HG03575 (cell line): ENCODE results near the gene AP4S1.
A peak's percentile ranks its signal among the peaks of the same experiment; 100 is the strongest.
"Not testable (repeated sequence)": the region's sequence is repeated elsewhere in the genome, so short reads cannot be mapped to it uniquely, and the experiment has no call there.

Experiments used
- ATAC-seq: cut with Tn5 transposase; IDR thresholded peaks from one replicate; pipeline ENCODE4 v1.9.1; 2021; ENCODE audit not compliant: unreplicated experiment, insufficient number of reproducible peaks, low FRiP score; ENCODE audit errors: extremely low read depth

Gene AP4S1

GRCh38 chr14:31001339-31001658, 24.1 kb upstream of the AP4S1 start:
- no peak for ATAC-seq

- ATAC-seq: no peak
Observed at GRCh38 chr14:31003284-31003683, 22.2 kb upstream of the AP4S1 start.

- not testable (repeated sequence) for ATAC-seq
Observed at GRCh38 chr14:31004007-31004406, 21.4 kb upstream of the AP4S1 start.

GRCh38 chr14:31006703-31007102, 18.7 kb upstream of the AP4S1 start:
- ATAC-seq: no peak

GRCh38 chr14:31009836-31010574, 15.4 kb upstream of the AP4S1 start:
- no peak for ATAC-seq

GRCh38 chr14:31010935-31011334, 14.5 kb upstream of the AP4S1 start:
- no peak for ATAC-seq

- ATAC-seq: no peak
Observed at GRCh38 chr14:31013841-31014240, 11.6 kb upstream of the AP4S1 start.

- ATAC-seq: no peak
Observed at GRCh38 chr14:31018057-31018645, 7.3 kb upstream of the AP4S1 start.

DNA sequence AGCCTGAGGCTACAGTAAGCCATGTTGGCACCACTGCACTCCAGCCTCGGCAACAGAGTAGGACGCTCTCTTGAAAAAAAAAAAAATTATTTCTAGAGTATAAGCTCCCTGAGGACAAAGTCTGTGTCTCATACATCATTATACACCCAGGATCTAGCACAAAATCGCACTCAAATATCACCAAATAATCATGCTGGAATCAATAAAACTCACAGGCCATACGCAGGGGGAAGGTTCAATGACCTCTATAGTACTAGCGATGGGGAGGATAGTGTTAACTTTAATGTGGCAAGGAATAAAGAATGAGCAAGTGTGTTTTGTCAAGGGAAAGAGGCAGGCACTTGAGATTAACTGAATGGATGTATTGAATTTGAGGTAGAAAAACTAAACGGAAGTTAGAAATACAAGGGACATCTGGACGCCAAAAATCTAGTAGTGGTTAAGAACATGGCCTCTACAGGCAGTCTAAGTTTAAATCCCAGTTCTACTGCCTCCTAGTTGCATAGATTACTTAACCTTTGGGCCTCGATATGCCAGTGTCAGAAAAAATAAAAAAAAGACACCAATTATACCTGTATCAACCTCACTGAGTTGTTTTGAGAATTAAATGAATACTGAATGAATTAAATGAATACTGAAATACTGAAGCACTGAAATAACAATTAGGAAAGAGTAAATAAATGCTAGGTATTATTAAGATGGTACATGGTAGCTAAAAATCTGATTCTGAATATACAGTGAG, 4.4 kb upstream of the AP4S1 start:
- no peak for ATAC-seq

DNA sequence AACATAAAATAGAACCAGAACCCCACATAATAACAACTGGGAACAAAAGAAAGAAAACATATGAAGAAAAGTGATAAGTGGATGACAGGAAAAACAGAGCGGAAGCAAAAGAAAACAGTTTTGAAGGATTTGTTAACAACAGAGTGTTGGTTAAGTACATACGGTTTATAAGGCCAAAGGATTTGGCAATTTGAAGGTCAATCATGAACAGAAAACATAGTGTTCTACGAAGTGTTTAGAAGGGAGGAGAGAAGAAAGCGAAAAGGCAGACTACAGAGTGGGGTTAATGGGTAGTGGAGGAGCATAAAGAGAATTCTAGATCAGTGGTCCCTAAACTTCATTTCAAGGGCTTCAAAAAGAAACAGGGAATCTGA, 3.9 kb upstream of the AP4S1 start:
- ATAC-seq: no peak

DNA sequence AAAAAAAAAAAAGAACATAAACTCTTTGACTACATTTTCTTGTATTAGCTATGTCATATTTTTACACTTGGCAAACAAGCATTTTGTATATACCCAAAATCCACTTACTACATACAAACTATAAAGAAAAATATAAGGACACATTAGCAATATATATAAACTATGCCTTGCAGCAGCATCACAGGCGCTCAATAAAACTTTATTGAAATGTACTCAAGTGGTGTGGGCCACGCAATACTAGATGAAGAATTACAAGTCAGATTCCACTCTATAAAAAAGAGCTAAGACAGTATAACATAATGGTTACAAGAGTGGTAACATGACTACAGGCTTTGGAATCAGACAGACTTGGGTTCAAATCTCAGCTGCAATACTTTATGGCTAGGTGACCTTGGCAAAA, 3.1 kb upstream of the AP4S1 start:
- no peak for ATAC-seq

DNA sequence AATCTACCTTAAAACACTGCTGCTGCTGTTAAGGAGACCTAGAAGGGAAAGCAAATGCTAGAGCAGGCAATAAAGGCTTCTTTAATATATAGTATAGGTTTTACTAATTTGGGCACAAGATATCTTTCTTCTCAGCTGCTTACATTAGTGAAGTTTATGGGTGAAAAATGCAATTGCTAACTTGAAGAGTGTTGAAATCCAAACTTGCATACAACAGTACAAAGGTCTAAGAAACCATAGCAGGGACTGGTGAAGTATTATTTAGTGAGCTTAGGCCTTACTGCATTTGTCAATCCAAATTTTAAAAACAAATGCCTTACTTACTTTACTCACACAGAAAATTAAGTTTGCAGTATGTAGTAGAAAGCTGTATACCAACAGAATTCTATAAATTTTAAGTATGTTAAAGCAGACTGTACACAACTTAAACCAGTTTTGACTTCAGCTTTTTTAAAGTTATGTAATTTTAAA, 1.4 kb upstream of the AP4S1 start:
- ATAC-seq: no peak

DNA sequence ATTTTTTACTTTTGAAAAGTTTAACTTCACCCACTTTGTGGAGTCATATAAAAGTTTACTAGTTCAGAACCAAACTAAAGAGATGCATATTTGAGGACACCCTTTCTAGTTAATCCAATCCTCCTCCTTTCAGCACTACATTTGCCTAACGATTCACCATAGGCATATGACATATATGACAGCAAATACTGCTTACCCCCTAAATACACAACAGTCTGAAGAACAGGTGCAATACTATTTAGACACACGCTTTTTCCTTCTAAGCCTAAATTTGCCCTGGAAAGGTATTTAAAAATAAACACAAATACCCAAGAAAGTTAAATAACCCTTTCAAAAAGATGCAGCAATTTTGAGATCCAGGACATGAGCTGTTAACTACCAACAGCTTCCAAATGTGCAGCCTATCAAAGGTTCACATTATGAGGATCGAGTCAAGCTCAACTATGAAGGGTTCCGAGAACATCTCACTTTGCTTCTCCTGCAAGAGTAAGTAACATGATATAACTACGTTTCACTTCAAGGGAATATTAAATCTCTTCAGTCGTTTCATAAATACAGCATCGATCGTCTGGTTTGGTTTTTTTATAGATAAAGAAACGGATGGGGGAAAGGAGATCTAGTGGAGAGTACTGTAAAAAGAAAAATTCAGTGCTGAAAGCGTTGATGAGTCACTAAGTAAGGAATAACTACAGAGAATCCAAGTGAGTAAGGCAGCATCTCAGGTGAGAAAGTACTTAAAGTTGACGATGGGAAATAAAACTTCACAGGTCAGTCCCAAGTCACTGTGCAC, 677 bp upstream of the AP4S1 start:
- ATAC-seq: no peak

DNA sequence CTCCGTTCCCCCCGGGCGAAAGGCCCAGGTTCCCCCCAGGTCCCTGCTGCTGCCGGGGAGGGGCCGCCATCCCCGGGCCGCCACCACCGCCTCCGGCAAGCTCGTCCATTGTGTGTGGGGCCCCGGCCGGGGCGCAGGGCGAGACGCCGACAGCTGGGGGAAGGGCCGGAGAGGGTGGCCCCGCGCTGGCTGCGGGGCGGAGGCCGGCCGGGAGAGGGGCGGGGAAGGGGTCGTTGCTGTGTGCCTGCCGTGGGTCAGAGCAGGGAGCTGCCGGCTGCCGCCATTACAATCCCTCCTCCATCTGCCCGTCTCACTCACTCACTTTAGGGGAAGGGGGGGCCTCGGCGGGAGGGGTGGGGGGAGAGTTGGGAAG, 614 bp downstream of the AP4S1 start, which contains the start of gene STRN3:
Gene STRN3 (minus strand): TSS at position 303 of the 373 bp plus-strand sequence. CDS start 194 bp downstream, at position 109.
- ATAC-seq: no peak

DNA sequence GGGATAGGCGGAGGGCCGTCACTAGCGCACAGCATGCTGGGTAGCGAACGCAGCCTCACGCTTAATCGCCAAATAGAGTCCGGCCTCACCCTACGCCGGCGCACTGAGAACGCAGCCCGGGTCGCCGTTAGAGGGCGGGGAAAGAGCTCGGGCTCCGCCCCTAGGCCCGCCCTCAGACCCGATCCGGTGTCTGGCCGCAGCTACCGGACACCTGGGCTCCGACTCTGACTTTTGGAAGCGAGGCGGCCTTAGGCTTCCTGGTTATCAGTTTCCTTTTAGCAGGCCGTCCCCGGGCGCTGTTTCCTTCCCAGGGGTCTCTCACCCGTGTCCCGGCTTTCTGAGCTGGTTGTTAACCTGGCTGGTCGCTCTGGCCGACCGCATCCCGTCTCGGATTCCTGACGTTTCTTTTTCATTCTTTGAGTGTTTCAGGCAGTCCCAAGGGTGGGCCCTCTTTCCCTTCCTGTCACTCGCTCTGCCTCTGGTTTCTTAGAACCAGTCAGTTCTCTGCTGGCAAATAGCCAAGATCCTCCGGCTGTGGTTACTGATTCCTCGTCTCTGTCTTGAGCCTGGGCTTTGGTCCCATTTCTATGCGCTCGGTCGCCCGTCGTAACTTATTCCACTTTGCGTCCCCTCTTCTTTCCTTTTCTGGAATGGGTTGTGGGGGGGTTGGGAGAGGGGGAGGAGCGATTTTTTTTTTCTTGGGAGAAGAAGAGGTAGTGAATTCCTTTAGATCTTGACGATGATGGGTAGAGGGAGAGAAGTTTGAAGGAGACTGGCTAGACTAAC, 1.2 kb downstream of the AP4S1 start:
- peak; percentile 47 for ATAC-seq

GRCh38 chr14:31027847-31028246, 2.4 kb downstream of the AP4S1 start:
- ATAC-seq: no peak

GRCh38 chr14:31029016-31029970, 3.8 kb downstream of the AP4S1 start:
- no peak for ATAC-seq

DNA sequence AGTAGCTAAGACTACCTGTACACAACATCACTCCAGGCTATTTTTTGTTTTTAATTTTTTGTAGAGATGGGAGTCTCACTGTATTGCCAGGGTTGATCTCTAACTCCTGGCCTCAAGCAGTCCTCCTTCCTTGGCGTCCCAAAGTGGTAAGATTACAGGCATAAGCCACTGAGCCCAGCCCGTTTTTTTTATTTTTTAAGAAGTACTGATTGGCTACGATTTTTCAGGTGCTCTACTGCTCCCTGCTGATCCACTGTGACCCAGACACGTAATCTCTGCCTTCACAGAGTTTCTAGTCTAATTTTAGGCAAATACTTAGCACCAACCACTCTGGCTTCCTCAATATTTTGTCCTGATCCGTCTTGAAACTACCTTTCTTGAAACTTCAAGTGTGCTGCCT, 5.0 kb downstream of the AP4S1 start:
- ATAC-seq: no peak
